ENCODE data around the gene YY1.
"Not testable (repeated sequence)": the region's sequence is repeated elsewhere in the genome, so short reads cannot be mapped to it uniquely, and the experiment has no call there.

Gene YY1

GRCh38 chr14:100238419-100239210 is at the start of gene YY1:
Gene YY1 (plus strand): TSS chr14:100239144. CDS start chr14:100239245, 101 bp downstream.
- peak; percentile 97 to 99 for DNase-seq (ENCODE audit: extremely low read depth in 1 of 2, low read depth in 1 of 2)

DNA sequence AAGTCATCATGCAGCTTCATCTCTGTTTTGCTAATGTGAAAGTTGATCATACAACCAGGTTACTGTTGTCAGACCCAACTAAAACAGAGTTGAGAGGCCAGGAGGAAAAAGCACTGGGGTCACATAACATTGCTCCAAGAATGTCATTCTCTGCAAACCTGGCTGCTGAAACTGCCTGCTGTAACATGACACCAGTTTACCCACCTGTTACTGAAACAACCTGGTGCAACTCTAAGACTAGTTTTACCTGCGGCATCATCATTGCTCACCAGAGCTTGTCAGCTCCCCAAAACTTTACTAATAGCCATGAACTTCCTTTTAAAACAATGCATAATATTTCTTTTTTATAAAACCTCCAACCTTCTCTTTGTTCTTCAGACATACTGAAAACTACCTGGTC is 48.8 kb upstream of the YY1 start:
- no peak for DNase-seq (ENCODE audit: extremely low read depth in 1 of 2, low read depth in 1 of 2)

DNA sequence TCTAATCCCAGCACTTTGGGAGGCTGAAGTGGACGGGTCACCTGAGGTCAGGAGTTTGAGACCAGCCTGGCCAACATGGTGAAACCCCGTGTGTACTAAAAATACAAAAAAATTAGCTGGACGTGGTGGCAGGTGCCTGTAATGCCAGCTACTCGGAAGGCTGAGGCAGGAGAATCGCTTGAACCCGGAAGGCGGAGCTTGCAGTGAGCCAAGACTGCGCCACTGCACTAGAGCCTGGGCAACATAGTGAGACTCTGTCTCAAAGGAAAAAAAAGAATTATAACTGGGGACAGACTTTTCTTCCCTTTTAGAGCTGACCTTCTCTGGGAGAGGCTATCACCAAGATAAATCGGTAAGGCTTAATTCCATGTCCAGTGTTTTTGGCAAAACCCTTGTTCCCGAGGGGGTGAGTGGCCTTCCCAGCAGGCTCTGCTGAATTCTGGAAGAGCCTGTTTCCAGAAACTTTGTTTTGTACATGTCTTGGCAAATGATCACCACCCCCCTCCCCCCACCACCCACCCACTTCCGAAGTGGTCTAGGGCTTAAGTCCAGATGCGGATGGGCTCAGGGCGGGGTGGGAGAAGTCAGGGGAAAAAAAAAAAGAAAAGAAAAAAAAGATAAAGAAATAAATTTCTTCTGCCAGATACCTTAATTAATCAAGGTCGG is 47.2 kb upstream of the YY1 start:
- DNase-seq (ENCODE audit: extremely low read depth in 1 of 2, low read depth in 1 of 2): no peak

DNA sequence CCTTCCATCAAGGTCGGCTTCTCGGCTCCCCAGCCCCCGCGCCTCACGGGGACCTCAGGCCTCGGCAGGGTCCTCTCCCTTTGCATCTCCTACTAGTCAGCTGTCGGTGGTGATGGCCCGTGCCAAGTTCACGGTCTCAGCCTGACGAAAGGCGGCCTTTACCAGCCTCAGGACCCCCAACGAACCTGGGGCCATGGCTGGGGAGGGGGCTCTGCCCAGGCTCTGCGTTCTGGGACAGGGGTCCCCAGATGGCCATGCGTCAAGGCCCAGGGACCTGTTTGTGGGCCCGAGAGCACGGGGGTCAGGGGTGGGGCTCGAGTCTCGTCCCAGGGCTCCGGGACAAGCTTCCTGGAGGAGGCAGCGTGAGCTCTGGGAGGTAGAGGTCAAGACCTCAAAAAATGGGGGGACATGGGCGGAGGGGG is 46.7 kb upstream of the YY1 start:
- DNase-seq (ENCODE audit: extremely low read depth in 1 of 2, low read depth in 1 of 2): no peak

- DNase-seq (ENCODE audit: extremely low read depth in 1 of 2, low read depth in 1 of 2): peak; percentile 99
Observed at GRCh38 chr14:100192672-100193416, 46.1 kb upstream of the YY1 start.

GRCh38 chr14:100193417-100194357 is 45.3 kb upstream of the YY1 start:
- no peak for DNase-seq (ENCODE audit: extremely low read depth in 1 of 2, low read depth in 1 of 2)

GRCh38 chr14:100199240-100199860 is 39.6 kb upstream of the YY1 start:
- no peak for DNase-seq (ENCODE audit: extremely low read depth in 1 of 2, low read depth in 1 of 2)

- DNase-seq (ENCODE audit: extremely low read depth in 1 of 2, low read depth in 1 of 2): no peak
Observed at GRCh38 chr14:100200311-100200710, 38.6 kb upstream of the YY1 start.

DNA sequence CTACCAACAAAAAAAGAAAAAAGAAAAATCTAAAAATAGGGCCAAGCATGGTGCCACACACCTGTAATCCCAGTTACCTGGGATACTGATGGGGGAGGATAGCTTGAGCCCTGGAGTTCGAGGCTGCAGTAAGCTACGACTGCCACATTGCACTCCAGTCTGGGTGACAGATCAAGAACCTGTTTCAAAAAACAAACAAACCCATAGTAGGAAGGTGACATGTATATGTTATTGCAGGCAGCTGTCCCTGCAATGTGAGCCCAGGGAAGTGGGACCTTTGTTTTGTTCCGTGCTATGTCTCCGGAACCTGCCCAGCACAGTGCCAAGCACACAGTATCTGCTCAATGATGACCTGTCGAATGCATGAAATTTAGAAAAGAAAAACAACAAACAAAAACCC is 37.2 kb upstream of the YY1 start:
- DNase-seq (ENCODE audit: extremely low read depth in 1 of 2, low read depth in 1 of 2): no peak

DNA sequence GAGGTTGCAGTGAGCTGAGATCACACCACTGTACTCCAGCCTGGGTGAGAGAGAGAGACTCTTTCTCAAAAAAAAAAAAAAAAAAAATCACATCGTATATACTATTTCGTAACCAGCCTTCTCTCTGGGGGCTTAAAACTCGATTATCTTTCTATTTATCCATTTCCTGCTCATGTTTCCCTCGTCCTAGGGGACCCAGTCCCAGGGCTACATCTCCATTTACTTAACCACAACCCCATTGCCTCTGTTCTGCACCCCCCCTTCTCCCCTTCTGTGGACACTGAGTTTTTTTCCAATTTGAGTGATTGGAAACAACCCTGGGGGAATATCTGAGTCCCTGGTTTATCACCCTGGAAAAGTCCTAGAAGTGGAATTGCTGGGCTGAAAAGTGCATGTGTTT is 36.2 kb upstream of the YY1 start:
- DNase-seq (ENCODE audit: extremely low read depth in 1 of 2, low read depth in 1 of 2): no peak

GRCh38 chr14:100203146-100203545 is 35.8 kb upstream of the YY1 start:
- no peak for DNase-seq (ENCODE audit: extremely low read depth in 1 of 2, low read depth in 1 of 2)

GRCh38 chr14:100203962-100204834 is 34.7 kb upstream of the YY1 start:
- no peak for DNase-seq (ENCODE audit: extremely low read depth in 1 of 2, low read depth in 1 of 2)

- DNase-seq (ENCODE audit: extremely low read depth in 1 of 2, low read depth in 1 of 2): not testable (repeated sequence)
Observed at GRCh38 chr14:100204835-100205167, 34.1 kb upstream of the YY1 start.

DNA sequence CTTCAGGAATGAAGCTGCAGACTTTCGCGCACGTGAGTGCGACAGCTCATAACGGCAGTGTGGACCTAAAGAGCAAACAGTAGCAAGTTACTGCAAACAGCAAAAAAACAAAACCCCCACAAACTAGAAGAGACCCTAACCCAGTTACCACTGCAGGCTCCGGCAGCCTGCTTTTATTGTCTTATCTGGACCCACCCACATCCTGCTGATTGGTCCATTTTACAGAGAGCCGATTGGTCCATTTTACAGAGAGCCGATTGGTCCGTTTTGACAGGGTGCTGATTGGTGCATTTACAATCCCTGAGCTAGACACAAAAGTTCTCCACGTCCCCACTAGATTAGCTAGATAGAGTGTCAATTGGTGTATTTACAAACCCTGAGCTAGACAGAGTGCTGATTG is 31.4 kb upstream of the YY1 start:
- not testable (repeated sequence) for DNase-seq (ENCODE audit: extremely low read depth in 1 of 2, low read depth in 1 of 2)

DNA sequence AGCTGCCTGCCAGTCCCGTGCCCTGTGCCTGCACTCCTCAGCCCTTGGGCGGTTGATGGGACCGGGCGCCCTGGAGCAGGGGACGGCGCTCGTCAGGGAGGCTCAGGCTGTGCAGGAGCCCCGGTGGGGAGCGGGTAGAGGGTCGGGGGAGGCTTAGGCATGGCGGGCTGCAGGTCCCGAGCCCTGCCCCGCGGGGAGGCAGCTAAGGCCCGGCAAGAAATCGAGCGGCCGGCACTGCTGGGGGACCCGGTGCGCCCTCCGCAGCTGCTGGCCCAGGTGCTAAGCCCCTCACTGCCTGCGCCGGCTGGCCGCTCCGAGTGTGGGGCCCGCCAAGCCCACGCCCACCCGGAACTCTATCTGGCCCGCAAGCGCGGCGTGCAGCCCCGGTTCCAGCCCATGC is 30.8 kb upstream of the YY1 start:
- DNase-seq (ENCODE audit: extremely low read depth in 1 of 2, low read depth in 1 of 2): not testable (repeated sequence)

DNA sequence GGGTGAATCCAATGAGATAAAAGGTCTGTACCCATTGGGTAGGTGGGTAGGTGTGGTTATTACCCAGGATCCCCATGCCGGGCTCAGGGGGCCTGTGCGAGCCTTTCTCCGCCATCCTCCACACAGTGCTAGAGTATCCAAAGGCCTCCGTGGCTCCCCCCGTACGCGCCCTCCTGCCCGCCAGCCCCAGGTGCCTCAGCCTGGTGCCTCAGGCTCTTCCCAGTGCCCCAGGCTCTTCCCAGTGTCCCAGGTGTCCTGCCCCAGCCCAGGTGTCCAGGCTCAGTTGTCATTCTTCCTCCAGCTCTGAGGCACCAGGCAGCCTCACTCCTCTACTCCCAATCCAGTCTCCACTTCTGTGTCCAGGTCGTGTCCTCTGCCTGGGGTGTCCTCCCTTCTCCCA is 27.6 kb upstream of the YY1 start:
- no peak for DNase-seq (ENCODE audit: extremely low read depth in 1 of 2, low read depth in 1 of 2)

GRCh38 chr14:100211893-100212292 is 27.1 kb upstream of the YY1 start:
- DNase-seq (ENCODE audit: extremely low read depth in 1 of 2, low read depth in 1 of 2): no peak

- no peak for DNase-seq (ENCODE audit: extremely low read depth in 1 of 2, low read depth in 1 of 2)
Observed at GRCh38 chr14:100212476-100213333, 26.2 kb upstream of the YY1 start.

Data from activated CD8-positive, alpha-beta memory T cell treated with anti-CD3 and anti-CD28 coated beads for 1 hour (primary cell).